Smooth muscle cell (in vitro differentiated cells): Measurements from ENCODE around the gene EBF3. TPM values are rescaled to one million over a fixed set of nuclear protein-coding genes. Genes with fewer than 3 reads are reported as not detected.
A peak's percentile ranks its signal among the peaks of the same experiment; 100 is the strongest.

ENCODE experiments used
- DNase-seq: peaks from one replicate; lab custom pipeline; 2025; ENCODE audit not compliant: unreplicated experiment; lab: John Stamatoyannopoulos, UW
- H2AFZ ChIP-seq: fragments of 200-600 bp; sonication (generic); 2 replicates; pipeline ENCODE4 v1.6.0; 2016; ENCODE audit warnings: antibody characterized with exemption, low read depth, mild to moderate bottlenecking
- H3F3A ChIP-seq: fragments of 200-600 bp; sonication (generic); 2 replicates; pipeline ENCODE4 v1.6.0; 2017; ENCODE audit warnings: antibody characterized with exemption, low read depth
- H3K27ac ChIP-seq: fragments of 200-600 bp; sonication (generic); 2 replicates; pipeline ENCODE4 v1.5.1; 2016; ENCODE audit warnings: low read depth, mild to moderate bottlenecking
- H3K27me3 ChIP-seq: fragments of 200-600 bp; sonication (generic); 2 replicates; pipeline ENCODE4 v1.6.1; 2016; ENCODE audit warnings: low read depth, mild to moderate bottlenecking
- H3K36me3 ChIP-seq: fragments of 200-600 bp; sonication (generic); 2 replicates; pipeline ENCODE4 v1.5.1; 2016; ENCODE audit warnings: low read depth
- H3K4me1 ChIP-seq: fragments of 200-600 bp; sonication (generic); 2 replicates; pipeline ENCODE4 v1.5.1; 2016; ENCODE audit warnings: low read depth
- H3K4me2 ChIP-seq: fragments of 200-600 bp; sonication (generic); 2 replicates; pipeline ENCODE4 v1.6.0; 2016; ENCODE audit warnings: mild to moderate bottlenecking
- H3K4me3 ChIP-seq: fragments of 200-600 bp; sonication (generic); 2 replicates; pipeline ENCODE4 v1.5.1; 2016; ENCODE audit warnings: mild to moderate bottlenecking
- H3K79me2 ChIP-seq: fragments of 200-600 bp; sonication (generic); 2 replicates; pipeline ENCODE4 v1.6.0; 2016; ENCODE audit warnings: low read depth, mild to moderate bottlenecking
- H3K9ac ChIP-seq: fragments of 200-600 bp; sonication (generic); 2 replicates; pipeline ENCODE4 v1.6.0; 2016; ENCODE audit warnings: low read depth
- H3K9me3 ChIP-seq: fragments of 200-600 bp; sonication (generic); replicated peaks from 2 replicates; pipeline ENCODE4 v1.5.1; 2016; ENCODE audit warnings: low read depth
- H4K20me1 ChIP-seq: fragments of 200-600 bp; sonication (generic); 2 replicates; pipeline ENCODE4 v1.6.0; 2016; ENCODE audit warnings: low read depth
- WGBS: methylation state at CpG from one replicate; pipeline ENCODE4 v1.1.7; 2016; ENCODE audit warnings: low lambda C conversion rate; 5-methylcytosine and 5-hydroxymethylcytosine counted together
- polyA plus RNA-seq: library from polyadenylated mRNA; unstranded; fragments of >200 nt; fragmentation: Nextera tagmentation; extraction: Ambion mirVana; gene quantifications from 2 replicates; pipeline ENCODE4 v1.2.1, GENCODE V29; 2016
- total RNA-seq: library from RNA; depleted of rRNA; stranded (reverse); fragments of >200 nt; gene quantifications from 2 replicates; pipeline ENCODE4 v1.2.3, GENCODE V29; 2014
- TF ChIP-seq, protein P1 (sequence below): fragments of 200-600 bp; sonication (generic); IDR thresholded peaks from 2 replicates; pipeline ENCODE4 v1.5.1; 2017; ENCODE audit warnings: borderline replicate concordance, mild to moderate bottlenecking, antibody characterized with exemption; ENCODE audit not compliant: insufficient read depth, poor library complexity, severe bottlenecking

Gene EBF3
- total and polyA plus RNA-seq, 2 experiments from 2014 or later, result not detected

GRCh38 chr10:129958629-129959543 is 5.2 kb downstream of the EBF3 start:
- peaks cover 96% of the 10 kb centered on the region for H3K27me3 ChIP-seq

GRCh38 chr10:129958148-129958628 is 5.9 kb downstream of the EBF3 start:
- no peaks in the 10 kb centered on the region for H3K36me3 ChIP-seq
- H3K4me1 ChIP-seq, result peaks cover 24% of the 10 kb centered on the region
- H3K27ac ChIP-seq, result no peak overlapping the region
- H3K4me3 ChIP-seq, result peak overlapping the region; percentile 32
- WGBS, result 12% methylated on average over 16 of the region's 16 CpGs
- H3K79me2 ChIP-seq, result no peaks in the 10 kb centered on the region
- H3K4me2 ChIP-seq, result peak overlapping the region; percentile 78
- no peaks in the 10 kb centered on the region for H3F3A ChIP-seq
- DNase-seq, result no peak
- H3K9ac ChIP-seq, result no peak overlapping the region
- H3K27me3 ChIP-seq, result peaks cover 93% of the 10 kb centered on the region
- TF ChIP-seq, protein P1, sequence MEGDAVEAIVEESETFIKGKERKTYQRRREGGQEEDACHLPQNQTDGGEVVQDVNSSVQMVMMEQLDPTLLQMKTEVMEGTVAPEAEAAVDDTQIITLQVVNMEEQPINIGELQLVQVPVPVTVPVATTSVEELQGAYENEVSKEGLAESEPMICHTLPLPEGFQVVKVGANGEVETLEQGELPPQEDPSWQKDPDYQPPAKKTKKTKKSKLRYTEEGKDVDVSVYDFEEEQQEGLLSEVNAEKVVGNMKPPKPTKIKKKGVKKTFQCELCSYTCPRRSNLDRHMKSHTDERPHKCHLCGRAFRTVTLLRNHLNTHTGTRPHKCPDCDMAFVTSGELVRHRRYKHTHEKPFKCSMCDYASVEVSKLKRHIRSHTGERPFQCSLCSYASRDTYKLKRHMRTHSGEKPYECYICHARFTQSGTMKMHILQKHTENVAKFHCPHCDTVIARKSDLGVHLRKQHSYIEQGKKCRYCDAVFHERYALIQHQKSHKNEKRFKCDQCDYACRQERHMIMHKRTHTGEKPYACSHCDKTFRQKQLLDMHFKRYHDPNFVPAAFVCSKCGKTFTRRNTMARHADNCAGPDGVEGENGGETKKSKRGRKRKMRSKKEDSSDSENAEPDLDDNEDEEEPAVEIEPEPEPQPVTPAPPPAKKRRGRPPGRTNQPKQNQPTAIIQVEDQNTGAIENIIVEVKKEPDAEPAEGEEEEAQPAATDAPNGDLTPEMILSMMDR, result peak; percentile 10
- peak overlapping the region; percentile 42 for H2AFZ ChIP-seq
- no peaks in the 10 kb centered on the region for H4K20me1 ChIP-seq
- H3K9me3 ChIP-seq, result no peaks in the 10 kb centered on the region

More at GRCh38 chr10:129958629-129959543, 5.2 kb downstream of the EBF3 start:
- peak overlapping the region; percentile 42 for H2AFZ ChIP-seq
- DNase-seq, result no peak
- H3K9me3 ChIP-seq, result no peaks in the 10 kb centered on the region
- H3K36me3 ChIP-seq, result no peaks in the 10 kb centered on the region
- peaks cover 25% of the 10 kb centered on the region for H3K4me1 ChIP-seq
- H3K9ac ChIP-seq, result no peak overlapping the region
- peak overlapping the region; percentile 78 for H3K4me2 ChIP-seq
- no peaks in the 10 kb centered on the region for H4K20me1 ChIP-seq
- no peak overlapping the region for H3K27ac ChIP-seq
- TF ChIP-seq, protein P1, result no peak
- 2% methylated on average over 72 of the region's 103 CpGs for WGBS
- H3K4me3 ChIP-seq, result peak overlapping the region; percentile 32
- no peaks in the 10 kb centered on the region for H3F3A ChIP-seq
- no peaks in the 10 kb centered on the region for H3K79me2 ChIP-seq

DNA sequence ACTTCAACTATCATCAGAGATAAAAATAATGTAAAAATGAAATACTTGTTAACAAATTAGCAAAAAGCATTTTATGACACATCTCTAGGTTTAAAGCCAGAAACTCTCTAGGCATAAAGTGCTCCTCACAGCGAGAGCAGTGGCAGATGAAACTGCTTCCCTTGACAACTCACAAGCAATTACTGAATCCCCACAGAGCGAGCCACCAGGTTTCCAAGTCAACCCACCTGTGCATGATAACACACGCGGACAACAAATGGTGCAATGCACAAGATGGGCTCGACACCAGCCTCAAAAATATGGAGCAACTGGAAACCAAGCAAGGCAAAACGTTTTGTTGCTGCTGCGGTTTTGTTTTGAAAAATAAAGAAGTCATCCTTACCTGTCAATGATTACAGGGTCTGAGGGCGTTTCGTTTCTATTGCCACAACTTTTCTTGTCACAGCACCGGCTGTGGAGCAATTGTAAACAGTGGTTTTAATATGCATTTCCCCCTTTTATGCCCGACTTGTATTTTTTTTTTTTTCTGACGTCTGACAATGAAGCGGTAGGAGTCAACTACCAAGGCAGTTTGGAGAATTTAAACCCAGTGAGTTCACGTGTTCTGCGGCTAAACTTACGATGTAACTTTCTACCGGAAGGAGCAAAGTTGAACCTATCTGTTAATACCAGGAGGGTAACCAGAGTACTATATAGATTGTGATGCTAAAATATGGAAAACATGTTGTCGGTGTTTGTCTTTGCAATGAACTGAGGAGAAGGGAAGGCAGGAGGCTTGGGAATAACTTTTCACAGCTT is 7.0 kb downstream of the EBF3 start:
- TF ChIP-seq, protein P1, result no peak
- H3K27me3 ChIP-seq, result peaks cover 82% of the 10 kb centered on the region
- H3K79me2 ChIP-seq, result no peaks in the 10 kb centered on the region

More for the DNA sequence above, 7.0 kb downstream of the EBF3 start:
- Histone ChIP-seq H3K9ac (no peak overlapping the region), H2AFZ (no peak overlapping the region), H4K20me1 (no peaks in the 10 kb centered on the region), H3K36me3 (no peaks in the 10 kb centered on the region), H3K9me3 (no peaks in the 10 kb centered on the region), H3F3A (no peaks in the 10 kb centered on the region), H3K4me1 (peaks cover 14% of the 10 kb centered on the region), H3K27ac (no peak overlapping the region), H3K4me3 (no peak overlapping the region), H3K4me2 (no peak overlapping the region)
- DNase-seq, result no peak
- WGBS, result 10% methylated on average over 18 of the region's 18 CpGs
